T-helper 2 cell treated with Interferon-gamma antibody and Interleukin-4, amounts not matched to agents 5 μg/mL and 100 μg/mL, for 36 hours (primary cell): ENCODE measurements around the gene ILDR2.

Experiments
- DNase-seq: peaks from one replicate; pipeline ENCODE4 v3.0.0; 2021; ENCODE audit warnings: low spot score
- H3K27ac Mint-ChIP-seq: one replicate; pipeline ENCODE4 v1.8.0; 2021; ENCODE audit warnings: mild to moderate bottlenecking, mixed read lengths
- H3K27me3 Mint-ChIP-seq: one replicate; pipeline ENCODE4 v1.8.0; 2021; ENCODE audit warnings: low read depth, mixed read lengths
- H3K36me3 Mint-ChIP-seq: one replicate; pipeline ENCODE4 v1.8.0; 2021; ENCODE audit warnings: low read depth, mixed read lengths
- H3K4me1 Mint-ChIP-seq: one replicate; pipeline ENCODE4 v1.8.0; 2021; ENCODE audit warnings: low read depth, mixed read lengths
- H3K4me3 Mint-ChIP-seq: one replicate; pipeline ENCODE4 v1.8.0; 2022; ENCODE audit warnings: mild to moderate bottlenecking, moderate library complexity, mixed read lengths
- H3K9me3 Mint-ChIP-seq: one replicate; pipeline ENCODE4 v1.8.0; 2021; ENCODE audit warnings: mixed read lengths

ILDR2 gene

DNA sequence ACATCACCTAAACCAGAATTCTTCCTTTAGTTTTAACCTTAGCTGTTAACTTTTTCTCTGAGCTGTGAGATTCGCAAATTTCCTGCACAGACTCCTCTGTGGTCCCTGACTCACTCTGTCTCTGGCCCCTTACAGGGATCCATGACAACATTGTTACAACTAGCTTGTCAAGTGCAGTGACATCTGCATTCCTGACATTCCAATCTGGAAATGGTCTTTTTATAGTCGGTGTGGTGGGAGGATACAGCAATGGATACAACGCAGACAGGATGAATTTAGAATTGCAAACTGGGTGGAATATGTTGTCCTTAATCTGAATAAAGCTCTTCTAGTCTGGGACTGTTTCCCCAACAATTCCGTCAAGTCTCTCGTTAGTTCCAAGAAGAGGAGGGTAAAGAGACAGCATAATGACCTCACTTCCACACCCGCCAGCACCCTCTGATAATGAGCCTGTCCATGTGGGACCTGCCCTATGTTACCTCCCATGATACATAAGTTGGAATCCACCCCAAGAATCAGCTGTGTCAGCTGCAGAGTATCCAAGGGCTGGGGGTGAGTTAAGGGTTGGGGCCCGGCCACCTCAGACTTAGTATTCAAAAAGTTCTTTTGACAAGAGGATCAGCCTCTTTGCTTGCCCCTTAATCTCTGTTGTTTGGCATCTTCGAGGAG is 49.4 kb downstream of the ILDR2 start:
- no peak overlapping the region for H3K27ac Mint-ChIP-seq
- peaks cover 10% of the 10 kb centered on the region for H3K36me3 Mint-ChIP-seq
- H3K4me1 Mint-ChIP-seq = no peaks in the 10 kb centered on the region
- H3K4me3 Mint-ChIP-seq = no peak overlapping the region
- no peaks in the 10 kb centered on the region for H3K9me3 Mint-ChIP-seq
- DNase-seq = no peak
- H3K27me3 Mint-ChIP-seq = peaks cover 14% of the 10 kb centered on the region

DNA sequence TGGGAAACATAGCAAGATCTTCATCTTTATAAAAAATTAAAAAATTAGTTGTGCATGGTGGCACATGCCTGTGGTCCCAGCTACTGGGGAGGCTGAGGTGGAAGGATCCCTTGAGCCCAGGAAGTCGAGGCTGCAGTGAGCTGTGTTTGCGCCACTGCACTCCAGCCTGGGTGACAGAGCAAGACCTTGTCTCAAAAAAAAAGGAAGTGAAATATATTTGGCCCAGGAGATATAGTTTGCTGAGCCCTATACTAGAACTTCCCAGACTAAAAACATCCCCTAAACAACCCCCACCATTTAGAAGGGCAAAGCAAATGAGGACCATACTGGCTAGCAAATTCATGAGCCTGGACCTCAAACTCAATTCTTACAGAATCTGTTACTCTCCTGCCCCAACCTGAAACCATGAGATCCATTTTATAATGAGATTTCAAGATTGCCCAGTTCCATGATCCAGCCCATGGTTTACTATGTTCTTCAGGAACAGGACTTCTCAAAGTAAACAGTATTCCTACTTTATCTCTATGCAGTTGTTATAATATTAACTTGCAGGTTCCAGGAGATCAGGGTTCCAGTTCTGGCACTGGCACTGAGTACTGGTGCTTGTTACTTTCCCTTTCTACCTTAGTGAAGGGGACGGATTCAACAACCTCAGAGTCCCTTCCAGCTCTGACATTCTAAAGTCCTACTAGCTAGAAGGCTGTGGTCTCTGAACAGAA is 50.4 kb downstream of the ILDR2 start:
- H3K9me3 Mint-ChIP-seq = no peaks in the 10 kb centered on the region
- DNase-seq = no peak
- no peaks in the 10 kb centered on the region for H3K4me1 Mint-ChIP-seq
- peaks cover 10% of the 10 kb centered on the region for H3K36me3 Mint-ChIP-seq
- H3K27ac Mint-ChIP-seq = no peak overlapping the region
- no peak overlapping the region for H3K4me3 Mint-ChIP-seq
- peaks cover 20% of the 10 kb centered on the region for H3K27me3 Mint-ChIP-seq

DNA sequence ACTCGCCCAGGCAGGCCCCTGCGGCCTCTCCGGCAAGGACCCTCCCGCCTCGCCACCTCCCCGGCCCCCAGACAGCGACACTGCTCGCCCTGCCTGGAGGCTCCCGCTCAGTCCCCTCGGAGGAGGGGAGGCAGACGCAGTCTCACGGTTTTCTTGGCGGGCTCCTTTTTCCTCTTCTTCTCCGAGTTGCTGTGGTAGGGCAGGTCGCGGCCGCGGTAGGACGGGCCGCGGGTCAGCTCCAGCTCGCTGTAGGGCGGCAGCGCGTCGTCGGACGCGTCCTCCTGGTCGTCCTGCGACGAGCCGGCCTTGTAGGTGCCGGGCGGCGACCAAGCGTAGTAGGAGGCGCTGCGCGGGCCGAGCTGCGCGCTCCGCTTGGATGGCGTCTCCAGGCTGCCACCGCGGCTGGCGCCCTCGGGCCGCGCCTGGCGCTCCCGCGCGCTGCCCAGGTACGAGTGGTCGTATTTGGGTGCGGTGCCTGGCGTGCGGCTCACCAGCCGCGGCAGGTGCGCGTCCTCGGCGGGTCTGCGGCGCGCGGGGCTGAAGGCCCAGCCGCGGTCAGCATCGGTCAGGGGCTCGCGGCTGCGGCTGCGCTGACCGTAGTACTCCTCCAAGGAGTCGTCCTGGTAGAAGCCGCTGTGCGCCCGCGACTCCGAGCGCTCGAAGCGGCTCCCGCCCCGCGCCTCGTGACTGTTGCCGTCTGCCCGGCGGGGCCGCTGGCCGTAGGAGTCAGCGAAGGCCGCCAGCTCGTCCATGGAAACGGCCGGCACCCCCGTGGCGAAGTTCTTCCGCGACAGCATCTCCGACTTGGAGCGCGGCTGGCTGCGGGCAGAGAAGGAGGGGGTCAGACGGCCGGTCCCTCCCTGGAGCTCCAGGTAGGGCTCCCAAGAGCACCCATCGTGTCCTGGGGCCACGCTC is 54.5 kb downstream of the ILDR2 start:
- H3K27me3 Mint-ChIP-seq = peaks cover 36% of the 10 kb centered on the region
- no peaks in the 10 kb centered on the region for H3K9me3 Mint-ChIP-seq
- H3K4me1 Mint-ChIP-seq = no peaks in the 10 kb centered on the region
- peak overlapping the region; percentile 50 for H3K4me3 Mint-ChIP-seq
- no peak overlapping the region for H3K27ac Mint-ChIP-seq
- no peak for DNase-seq
- peaks cover 8% of the 10 kb centered on the region for H3K36me3 Mint-ChIP-seq

DNA sequence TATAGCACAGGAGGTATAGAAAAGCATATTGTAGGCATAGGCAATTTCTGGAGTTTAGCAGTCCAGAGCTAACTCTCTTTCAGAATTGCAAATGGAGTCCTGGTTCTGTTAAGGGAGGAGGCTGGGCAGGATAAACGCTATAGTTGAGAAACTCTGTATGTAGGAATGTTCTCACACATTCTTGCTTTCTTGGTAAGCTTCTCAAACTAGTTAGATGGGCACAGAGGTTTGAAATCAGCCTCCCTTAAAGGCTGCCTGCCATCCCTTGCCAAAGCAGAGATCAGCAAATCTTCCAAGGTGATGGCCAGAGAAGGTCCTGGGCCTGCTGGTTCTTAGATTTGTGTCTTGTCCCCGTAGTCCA is 56.4 kb downstream of the ILDR2 start:
- H3K27me3 Mint-ChIP-seq = peaks cover 36% of the 10 kb centered on the region
- H3K4me3 Mint-ChIP-seq = no peak overlapping the region
- no peaks in the 10 kb centered on the region for H3K4me1 Mint-ChIP-seq
- H3K27ac Mint-ChIP-seq = no peak overlapping the region
- H3K9me3 Mint-ChIP-seq = no peaks in the 10 kb centered on the region
- DNase-seq = no peak
- H3K36me3 Mint-ChIP-seq = peaks cover 8% of the 10 kb centered on the region

DNA sequence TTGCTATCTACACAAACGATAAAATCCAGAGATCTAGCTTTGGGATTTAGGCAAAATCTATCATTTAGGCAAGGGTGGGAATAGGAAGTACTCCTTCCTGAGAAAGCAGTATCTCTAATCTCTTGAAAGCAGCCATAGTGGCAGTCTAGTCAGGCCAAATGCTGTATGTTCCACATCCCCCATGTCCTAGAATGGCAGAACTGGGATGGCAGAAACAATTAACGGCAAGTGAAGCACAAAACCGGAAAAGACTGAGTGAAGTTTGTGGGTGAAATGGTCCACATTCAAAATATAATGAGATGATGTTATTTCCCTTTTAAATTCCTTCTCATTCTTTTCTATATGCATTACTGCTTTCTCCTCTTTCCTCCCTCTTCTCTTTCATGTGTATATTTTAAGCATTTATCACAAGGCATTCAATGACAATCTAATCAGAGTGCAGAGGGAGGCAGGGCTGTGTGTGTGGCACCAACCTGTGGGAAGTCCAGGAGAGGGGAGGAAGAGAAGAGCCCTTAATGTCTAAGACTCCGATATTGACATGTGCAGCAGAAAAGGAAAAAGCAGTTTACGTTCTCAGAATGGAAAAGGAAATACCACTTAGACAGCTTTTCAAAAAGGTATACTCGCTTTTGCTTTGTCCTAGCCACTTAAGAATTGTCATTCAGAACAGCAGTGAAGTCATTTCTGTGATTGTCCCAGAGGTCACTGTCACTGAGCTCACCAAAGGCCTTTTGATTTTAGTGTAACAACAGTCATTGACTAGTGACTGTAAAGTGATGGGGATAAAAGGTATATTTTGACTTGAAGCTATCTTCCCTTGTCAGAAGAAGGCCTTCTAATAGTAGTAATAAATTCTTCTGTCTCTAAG is 57.0 kb downstream of the ILDR2 start:
- no peak for DNase-seq
- no peak overlapping the region for H3K4me3 Mint-ChIP-seq
- no peaks in the 10 kb centered on the region for H3K9me3 Mint-ChIP-seq
- H3K36me3 Mint-ChIP-seq = peaks cover 8% of the 10 kb centered on the region
- H3K27me3 Mint-ChIP-seq = peaks cover 39% of the 10 kb centered on the region
- no peaks in the 10 kb centered on the region for H3K4me1 Mint-ChIP-seq
- no peak overlapping the region for H3K27ac Mint-ChIP-seq

DNA sequence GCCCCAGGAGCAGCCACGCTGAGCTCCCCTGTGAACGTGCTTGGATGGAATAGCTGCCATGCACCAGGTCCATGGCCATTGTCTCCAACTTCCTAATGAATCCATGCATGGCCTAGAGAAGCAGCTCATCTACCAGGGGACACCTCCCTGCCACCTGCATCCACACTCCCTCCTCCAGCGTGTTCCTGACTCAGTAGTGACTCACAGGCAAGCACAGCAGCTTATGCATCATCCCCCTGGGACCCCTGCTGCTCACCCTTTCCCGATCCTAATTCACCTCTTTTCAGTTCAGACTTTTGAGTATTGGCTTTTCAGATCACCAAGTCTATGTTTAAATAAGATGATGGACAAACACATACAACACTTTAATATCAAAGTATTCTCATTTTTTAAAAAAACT is 59.4 kb downstream of the ILDR2 start:
- Mint-ChIP-seq H3K36me3 (peaks cover 6% of the 10 kb centered on the region), H3K27me3 (peaks cover 28% of the 10 kb centered on the region), H3K27ac (no peak overlapping the region), H3K9me3 (peaks cover 11% of the 10 kb centered on the region), H3K4me1 (peaks cover 2% of the 10 kb centered on the region), H3K4me3 (no peak overlapping the region)
- DNase-seq = no peak

DNA sequence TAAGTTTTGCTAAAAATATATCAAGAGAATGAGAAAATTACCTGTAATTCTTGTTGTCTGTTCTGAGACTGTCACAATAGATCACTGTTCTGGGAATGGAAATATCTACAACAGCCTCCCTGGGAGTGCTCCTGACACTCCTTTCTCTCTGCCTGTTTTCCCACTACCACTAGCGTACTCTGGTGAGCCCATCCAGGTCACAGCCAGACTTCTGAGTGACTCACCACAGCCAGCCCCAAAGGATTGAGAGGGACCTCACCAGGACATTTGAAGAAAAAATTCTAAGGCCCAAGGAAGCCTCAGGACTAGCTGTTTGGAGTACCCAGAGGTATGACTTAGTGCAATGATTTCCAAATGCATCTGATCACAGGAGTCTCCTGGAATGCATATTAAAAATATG is 60.3 kb downstream of the ILDR2 start:
- Mint-ChIP-seq H3K36me3 (peaks cover 9% of the 10 kb centered on the region), H3K27ac (no peak overlapping the region), H3K9me3 (peaks cover 11% of the 10 kb centered on the region), H3K4me3 (no peak overlapping the region), H3K27me3 (peaks cover 23% of the 10 kb centered on the region), H3K4me1 (peaks cover 8% of the 10 kb centered on the region)
- DNase-seq = no peak

DNA sequence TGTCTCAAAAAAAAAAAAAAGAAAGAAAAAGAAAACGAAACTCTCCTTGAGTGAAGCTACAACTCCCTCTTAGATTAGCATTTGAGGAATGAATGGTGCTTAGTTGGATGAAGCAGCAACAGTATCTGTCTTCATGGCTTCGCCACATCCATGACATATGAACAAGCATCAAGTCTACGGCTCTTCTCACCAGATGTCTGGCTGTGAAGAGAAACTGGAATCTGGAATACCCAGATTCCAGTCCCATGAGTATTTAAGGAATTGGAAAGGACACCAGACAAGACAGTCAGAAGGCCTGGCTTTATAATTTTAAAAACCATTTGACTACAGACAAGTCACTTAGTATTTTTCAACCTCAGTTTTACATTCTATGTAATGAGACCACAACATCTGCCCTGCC is 61.2 kb downstream of the ILDR2 start:
- peaks cover 11% of the 10 kb centered on the region for H3K9me3 Mint-ChIP-seq
- H3K27me3 Mint-ChIP-seq = peaks cover 14% of the 10 kb centered on the region
- H3K36me3 Mint-ChIP-seq = peaks cover 9% of the 10 kb centered on the region
- no peak overlapping the region for H3K27ac Mint-ChIP-seq
- peaks cover 8% of the 10 kb centered on the region for H3K4me1 Mint-ChIP-seq
- H3K4me3 Mint-ChIP-seq = no peak overlapping the region
- DNase-seq = no peak

DNA sequence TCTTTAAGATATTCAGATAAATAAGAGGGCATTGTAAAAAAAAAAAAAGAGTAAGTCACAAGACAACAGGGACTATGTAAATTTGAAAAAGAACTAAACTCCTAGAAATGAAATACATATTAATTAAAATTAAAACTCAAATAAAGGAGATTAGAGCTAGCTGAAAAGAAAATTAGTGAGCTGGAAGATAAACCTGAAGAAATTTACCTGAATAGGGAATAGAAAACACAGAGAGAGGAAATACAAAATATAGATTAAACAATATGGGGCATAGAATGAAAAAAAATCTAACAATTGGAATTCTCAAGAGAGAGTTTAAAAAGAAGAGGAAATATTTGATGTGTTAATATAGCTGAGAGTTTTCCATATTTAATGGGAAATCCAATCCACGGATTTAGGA is 63.7 kb downstream of the ILDR2 start:
- Mint-ChIP-seq H3K4me3 (no peak overlapping the region), H3K9me3 (peaks cover 11% of the 10 kb centered on the region), H3K27ac (no peak overlapping the region), H3K27me3 (peaks cover 6% of the 10 kb centered on the region), H3K4me1 (peaks cover 15% of the 10 kb centered on the region), H3K36me3 (peaks cover 9% of the 10 kb centered on the region)
- no peak for DNase-seq

DNA sequence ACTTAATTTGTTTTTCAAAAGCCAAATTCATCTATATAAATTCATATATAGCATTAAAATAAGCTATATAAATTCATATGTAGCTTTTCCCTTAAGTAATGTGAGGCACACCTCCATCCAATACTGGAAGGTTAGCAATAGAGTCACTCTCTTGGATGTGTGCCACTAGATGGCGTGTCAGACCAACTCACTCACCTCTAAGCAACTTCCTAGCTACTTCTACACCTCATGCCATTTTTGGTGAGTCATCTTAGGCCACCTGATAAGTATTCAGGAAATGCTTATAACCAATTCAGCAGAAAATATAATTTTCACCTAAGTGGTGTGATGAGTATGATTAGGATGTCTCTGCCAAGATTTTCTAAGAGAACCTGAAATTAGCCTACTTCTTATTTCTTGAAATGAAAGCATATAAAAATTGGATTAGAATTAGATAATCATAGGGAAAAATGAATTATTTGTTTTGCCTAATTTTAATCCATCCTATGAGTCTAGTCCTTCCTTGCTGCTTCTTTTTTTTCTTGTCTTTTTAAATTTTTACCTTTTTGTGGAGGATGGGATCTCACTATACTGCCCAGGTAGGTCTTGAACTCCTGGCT is 64.8 kb downstream of the ILDR2 start:
- Mint-ChIP-seq H3K27ac (no peak overlapping the region), H3K9me3 (peaks cover 11% of the 10 kb centered on the region), H3K27me3 (peaks cover 6% of the 10 kb centered on the region), H3K36me3 (peaks cover 9% of the 10 kb centered on the region), H3K4me3 (no peak overlapping the region), H3K4me1 (peaks cover 26% of the 10 kb centered on the region)
- DNase-seq = peak; percentile 74

DNA sequence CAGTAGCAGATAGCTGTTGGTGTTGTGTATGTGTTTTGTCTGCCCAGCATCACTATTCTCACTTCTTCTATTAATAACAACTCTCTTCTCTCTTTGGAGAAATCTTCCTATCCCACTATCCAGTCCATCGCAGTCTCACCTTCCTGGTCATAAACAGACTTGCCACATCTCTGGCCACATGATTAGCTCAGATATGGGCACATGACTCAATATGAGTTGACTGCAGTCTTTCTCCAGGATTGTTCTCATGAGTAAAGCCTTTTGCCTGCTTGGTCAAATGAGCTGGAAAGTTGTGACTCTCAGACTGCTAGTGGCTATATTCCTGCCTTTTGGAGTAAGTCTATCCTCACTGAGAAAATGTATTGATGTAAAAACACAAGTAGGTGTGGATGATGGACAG is 66.4 kb downstream of the ILDR2 start:
- peaks cover 11% of the 10 kb centered on the region for H3K27me3 Mint-ChIP-seq
- H3K4me3 Mint-ChIP-seq = no peak overlapping the region
- peaks cover 11% of the 10 kb centered on the region for H3K9me3 Mint-ChIP-seq
- DNase-seq = no peak
- H3K4me1 Mint-ChIP-seq = peaks cover 37% of the 10 kb centered on the region
- no peak overlapping the region for H3K27ac Mint-ChIP-seq
- H3K36me3 Mint-ChIP-seq = peaks cover 9% of the 10 kb centered on the region

DNA sequence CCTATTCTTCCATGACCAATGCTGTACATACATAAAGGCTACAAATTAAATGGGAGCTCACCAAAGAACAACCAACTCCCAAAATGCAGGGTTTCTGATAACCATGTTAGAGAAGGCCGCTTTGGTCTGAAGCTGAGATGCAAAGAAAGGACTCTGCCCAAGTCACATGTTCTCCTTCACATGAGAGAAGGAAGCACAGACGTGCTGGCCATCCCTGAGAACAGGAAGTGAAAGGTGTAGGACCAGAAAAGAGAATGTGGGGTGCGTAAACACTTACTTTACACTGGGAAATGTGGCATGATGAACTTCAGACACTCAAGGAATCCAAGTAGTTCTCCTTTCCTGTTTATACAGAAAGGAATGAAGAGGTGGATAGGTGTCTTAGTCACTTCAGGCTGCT is 67.6 kb downstream of the ILDR2 start:
- Mint-ChIP-seq H3K4me1 (peaks cover 38% of the 10 kb centered on the region), H3K27ac (no peak overlapping the region), H3K36me3 (peaks cover 9% of the 10 kb centered on the region), H3K27me3 (peaks cover 7% of the 10 kb centered on the region), H3K4me3 (no peak overlapping the region), H3K9me3 (peaks cover 11% of the 10 kb centered on the region)
- DNase-seq = no peak

DNA sequence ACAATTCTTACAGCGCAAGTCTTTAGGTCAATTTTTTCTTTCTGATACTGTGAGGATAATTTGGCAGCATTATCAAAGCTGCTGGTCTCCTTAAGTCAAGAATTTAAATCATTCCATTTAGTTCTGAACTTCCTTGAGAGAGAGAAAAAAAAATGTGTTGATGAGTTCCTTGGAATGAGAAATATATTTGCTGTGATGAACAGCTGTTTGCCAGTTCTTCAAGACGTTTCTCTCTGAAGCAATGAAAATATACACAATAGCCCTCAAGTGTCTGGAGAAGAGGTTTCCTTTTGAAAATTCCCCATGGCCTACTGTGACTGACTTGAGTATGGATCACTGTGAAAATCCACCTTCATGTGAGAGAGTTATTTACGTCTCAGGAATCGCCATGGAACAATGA is 68.3 kb downstream of the ILDR2 start:
- Mint-ChIP-seq H3K9me3 (peaks cover 11% of the 10 kb centered on the region), H3K36me3 (peaks cover 9% of the 10 kb centered on the region), H3K27me3 (peaks cover 9% of the 10 kb centered on the region), H3K27ac (no peak overlapping the region), H3K4me3 (no peak overlapping the region), H3K4me1 (peaks cover 41% of the 10 kb centered on the region)
- no peak for DNase-seq
